Measurements from ENCODE around the gene FAM199X.

The FAM199X gene

DNA sequence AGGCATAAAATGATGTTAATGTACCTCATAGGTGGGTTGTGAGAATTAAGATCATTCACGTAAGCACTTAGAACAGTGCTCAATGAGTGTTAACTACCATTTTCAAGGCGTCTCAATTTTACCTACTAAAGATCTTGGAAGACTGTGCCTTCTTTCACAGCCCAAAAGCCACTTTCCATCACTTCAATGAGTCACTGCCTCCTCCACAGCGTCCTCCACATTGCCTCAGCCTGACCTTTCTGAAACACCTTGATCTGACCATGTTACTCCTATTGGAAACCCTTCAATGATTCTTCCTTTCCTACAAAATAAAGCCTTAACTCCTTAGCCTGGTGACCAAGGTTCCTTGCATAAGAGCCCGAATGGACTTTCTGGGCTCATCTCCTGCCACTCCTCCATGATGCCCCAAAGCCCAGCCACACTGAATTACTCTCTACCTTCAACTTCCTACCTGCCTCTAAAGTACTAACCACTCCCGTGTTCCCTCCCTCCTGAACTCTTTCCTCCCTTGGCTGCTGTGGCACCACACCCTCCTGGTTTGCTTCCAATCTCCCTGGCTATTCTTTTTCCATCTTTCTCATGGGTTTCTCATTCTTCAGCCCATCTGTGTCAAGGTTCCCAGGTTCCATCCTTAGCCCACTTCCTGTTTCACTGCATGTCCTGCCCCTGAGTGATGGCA lies 31.5 kb upstream of the FAM199X start:
- Histone ChIP-seq H3K4me1 (no peaks in the 10 kb centered on the region), H3K9me3 (no peaks in the 10 kb centered on the region), H3K4me3 (ENCODE audit: low read depth, low read length) (no peak overlapping the region), H3K36me3 (no peaks in the 10 kb centered on the region), H3K27me3 (no peaks in the 10 kb centered on the region)
- no peak for DNase-seq
- no peak for TF ChIP-seq CTCF (IDR thresholded peaks at IDR 0.05; ENCODE audit: low read depth, low read length)

DNA sequence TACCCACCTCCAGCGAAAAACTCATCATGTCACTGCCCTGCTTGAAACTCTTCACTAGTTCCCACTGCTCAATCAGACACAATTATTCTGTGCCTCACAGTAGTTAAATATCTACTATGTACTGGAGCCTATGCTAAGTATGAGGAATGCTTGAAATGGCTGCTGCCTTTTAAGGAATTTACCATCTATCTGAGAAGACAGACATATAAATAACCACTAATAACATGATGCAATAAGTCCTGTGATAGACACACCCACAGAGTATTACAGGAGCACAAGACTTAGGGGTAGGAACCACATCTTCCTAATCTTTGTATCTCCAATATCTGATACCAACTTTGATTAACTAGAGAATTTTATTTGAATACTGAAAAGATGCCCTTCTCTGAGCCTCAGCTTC lies 30.6 kb upstream of the FAM199X start:
- Histone ChIP-seq H3K36me3 (no peaks in the 10 kb centered on the region), H3K4me1 (no peaks in the 10 kb centered on the region), H3K9me3 (no peaks in the 10 kb centered on the region), H3K27me3 (no peaks in the 10 kb centered on the region), H3K4me3 (ENCODE audit: low read depth, low read length) (no peak overlapping the region)
- no peak for TF ChIP-seq CTCF (IDR thresholded peaks at IDR 0.05; ENCODE audit: low read depth, low read length)
- no peak for DNase-seq

DNA sequence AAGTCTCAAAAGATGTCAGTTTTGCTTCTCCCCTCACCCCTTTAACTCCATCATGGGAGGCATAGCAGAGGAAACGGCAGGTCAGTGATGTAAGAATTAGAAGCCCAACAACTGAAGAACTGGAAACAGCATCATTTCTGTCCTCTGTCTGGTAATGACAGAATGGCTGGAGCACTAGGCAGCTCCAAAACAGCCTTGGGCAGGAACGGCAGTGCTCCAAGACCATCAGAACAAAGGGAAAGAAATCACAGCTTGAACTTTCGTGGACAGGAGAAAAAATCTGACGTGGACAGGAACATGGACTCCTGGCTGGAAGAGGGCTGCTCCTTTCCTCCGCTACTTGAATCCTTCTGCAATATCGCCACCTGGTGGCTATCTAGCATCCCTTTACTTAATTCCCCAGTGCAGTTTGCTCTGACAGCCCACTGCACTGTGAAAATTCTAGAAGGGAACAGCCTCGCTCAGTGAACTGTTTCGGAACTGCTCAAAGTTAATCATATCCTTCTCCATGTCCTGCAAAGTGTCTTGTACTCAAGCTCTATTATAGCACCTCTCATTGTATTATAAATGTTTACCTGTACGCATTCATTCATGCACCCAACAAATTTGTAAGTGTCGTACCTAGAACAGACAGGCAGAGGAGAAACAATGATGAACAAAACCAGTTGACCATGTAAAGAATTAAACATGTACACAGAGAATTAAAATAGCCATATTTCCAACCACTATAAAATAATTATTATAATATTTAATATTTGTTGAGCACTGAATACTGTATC lies 29.8 kb upstream of the FAM199X start:
- peak overlapping the region; percentile 57 for H3K4me3 ChIP-seq (ENCODE audit: low read depth, low read length)
- peak; percentile 71 for DNase-seq
- peak; percentile 71 for TF ChIP-seq CTCF (IDR thresholded peaks at IDR 0.05; ENCODE audit: low read depth, low read length)
- no peaks in the 10 kb centered on the region for H3K4me1 ChIP-seq
- H3K9me3 ChIP-seq: no peaks in the 10 kb centered on the region
- no peaks in the 10 kb centered on the region for H3K27me3 ChIP-seq
- no peaks in the 10 kb centered on the region for H3K36me3 ChIP-seq

GRCh38 chrX:104137496-104137895 lies 28.8 kb upstream of the FAM199X start:
- no peak for TF ChIP-seq CTCF (IDR thresholded peaks at IDR 0.05; ENCODE audit: low read depth, low read length)
- no peaks in the 10 kb centered on the region for H3K36me3 ChIP-seq

DNA sequence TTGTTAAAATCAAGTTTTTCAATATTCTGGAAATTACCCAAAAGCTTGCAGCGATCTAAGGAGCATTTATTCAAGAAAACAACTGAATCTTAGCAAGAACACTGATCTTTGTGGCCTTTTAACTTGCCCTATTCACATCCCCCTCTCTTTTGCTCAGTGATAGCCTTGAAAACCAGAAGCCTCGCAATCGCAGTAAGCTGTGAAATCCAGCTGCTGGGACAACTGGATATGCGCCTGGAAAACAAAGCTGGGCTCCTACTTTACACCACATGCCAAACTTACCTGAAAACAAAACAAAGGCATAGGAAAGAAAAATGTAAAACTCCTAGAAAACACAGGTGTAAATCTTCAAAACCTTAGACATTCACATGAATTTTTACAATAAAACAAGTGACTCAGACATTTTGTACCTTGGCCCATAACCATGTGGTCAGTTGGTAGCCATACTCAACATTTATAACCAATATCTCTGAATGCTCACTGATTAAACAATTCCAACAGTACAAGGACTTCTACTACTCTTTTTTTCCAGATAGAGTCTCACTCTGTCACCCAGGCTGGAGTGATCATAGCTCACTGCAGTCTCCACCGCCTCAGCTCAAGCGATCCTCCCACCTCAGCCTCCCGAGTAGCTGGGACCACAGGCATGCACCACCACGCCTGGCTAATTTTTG lies 25.0 kb upstream of the FAM199X start:
- no peaks in the 10 kb centered on the region for H3K27me3 ChIP-seq
- no peak for DNase-seq
- no peaks in the 10 kb centered on the region for H3K4me1 ChIP-seq
- no peak overlapping the region for H3K4me3 ChIP-seq (ENCODE audit: low read depth, low read length)
- no peak for TF ChIP-seq CTCF (IDR thresholded peaks at IDR 0.05; ENCODE audit: low read depth, low read length)
- H3K9me3 ChIP-seq: no peaks in the 10 kb centered on the region
- no peaks in the 10 kb centered on the region for H3K36me3 ChIP-seq

More at GRCh38 chrX:104137496-104137895, 28.8 kb upstream of the FAM199X start:
- no peaks in the 10 kb centered on the region for H3K9me3 ChIP-seq
- no peak overlapping the region for H3K4me3 ChIP-seq (ENCODE audit: low read depth, low read length)
- peak; percentile 21 for DNase-seq
- no peaks in the 10 kb centered on the region for H3K4me1 ChIP-seq
- no peaks in the 10 kb centered on the region for H3K27me3 ChIP-seq
